Globus pallidus (tissue), 1 donor: Measurements from ENCODE around the gene TC2N.
"Not testable (repeated sequence)": the region's sequence is repeated elsewhere in the genome, so short reads cannot be mapped to it uniquely, and the experiment has no call there.

Experiments
- DNase-seq: peaks from one replicate; pipeline ENCODE4 v3.0.0-alpha.2; 2015; ENCODE audit warnings: low spot score

The TC2N gene

DNA sequence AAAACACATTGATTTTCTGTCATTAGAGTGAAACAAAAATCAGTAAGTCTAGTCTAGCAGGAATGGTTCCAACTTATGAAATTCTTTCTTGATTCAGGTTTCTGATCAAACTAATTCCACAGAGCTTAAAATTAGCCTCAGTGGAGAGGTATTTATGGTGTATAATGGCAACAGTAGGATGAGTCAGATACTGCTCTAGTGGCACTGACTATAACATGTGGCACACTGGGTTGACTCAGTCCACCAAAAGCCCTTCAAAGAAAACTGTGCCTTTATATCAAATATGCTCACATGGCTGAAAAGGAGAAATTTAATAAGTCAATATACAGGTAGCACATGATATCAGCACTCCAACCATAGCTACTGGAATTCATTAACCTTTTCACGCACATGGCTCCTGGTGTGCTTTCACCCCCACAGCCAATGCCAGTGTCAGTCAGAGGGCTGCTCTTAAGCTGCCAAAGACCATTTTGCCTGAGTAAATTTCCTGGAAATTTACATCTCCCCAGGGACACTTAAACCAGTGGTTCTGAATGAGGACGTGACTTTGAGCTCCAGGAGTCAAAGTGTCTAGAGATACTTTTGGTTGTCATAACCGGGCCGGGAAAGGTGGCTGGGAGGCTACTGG lies 113.7 kb downstream of the TC2N start:
- DNase-seq = no peak

DNA sequence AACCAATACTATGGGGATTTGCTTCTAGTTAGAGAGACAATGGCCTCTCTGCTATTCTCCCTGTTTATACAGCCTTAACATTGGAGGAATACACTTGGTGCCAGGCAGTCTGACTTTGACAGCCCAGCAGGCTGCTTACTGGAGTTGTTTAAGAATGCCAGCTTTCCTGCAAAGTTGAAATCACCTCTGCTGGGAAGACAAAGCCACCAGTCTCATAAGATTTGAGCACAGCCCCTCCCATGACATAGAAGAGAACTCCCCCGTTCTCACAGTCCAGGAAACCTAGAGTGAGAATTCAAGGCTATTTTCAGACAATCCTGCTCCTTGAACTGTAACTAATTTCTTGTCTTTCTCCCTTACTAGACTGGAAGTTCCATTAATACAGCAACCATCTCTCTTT lies 114.4 kb downstream of the TC2N start:
- DNase-seq = no peak

DNA sequence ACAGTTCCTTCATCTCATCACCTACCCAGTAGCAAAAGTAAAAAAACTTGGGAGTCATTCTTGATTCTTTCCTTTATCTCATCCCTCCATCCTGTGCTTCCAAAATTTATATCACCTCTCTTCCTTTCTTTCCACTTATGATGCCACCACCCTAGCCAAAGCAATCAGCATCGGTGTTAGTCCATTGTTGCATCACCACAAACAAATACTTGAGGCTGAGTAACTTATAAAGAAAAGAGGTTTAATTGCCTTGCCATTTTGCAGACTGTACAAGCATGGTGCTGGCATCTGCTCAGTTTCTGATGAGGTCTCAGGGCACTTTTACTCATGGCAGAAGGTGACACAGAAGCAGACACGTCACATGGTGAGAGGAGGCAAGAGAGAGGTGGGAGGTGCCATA lies 115.6 kb downstream of the TC2N start:
- DNase-seq = no peak

DNA sequence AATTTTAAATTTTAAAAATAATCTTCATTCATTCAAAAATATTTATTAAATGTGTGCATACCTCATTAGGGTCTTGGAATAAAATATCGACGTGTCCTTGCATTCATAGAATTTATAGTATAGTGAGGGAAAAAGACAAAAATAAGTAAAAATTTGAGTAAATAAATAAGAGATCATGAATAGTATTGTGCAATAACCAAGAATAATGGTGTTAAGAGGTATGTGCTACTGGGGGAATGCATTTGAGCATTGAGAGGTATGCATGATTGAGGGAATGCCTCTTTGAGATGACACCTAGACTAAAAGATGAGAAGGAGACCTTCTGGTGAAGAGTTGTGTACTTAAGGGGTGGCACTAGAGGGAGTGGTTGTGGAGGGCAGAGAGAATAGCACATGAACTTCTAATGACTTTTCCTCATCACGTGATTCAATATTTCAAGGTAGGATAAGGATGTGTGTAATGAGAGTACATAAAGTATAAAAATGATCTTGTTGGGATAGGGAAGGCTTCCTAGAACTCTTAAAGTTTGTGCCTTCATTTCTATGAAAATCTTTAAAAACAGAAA lies 116.6 kb downstream of the TC2N start:
- no peak for DNase-seq

DNA sequence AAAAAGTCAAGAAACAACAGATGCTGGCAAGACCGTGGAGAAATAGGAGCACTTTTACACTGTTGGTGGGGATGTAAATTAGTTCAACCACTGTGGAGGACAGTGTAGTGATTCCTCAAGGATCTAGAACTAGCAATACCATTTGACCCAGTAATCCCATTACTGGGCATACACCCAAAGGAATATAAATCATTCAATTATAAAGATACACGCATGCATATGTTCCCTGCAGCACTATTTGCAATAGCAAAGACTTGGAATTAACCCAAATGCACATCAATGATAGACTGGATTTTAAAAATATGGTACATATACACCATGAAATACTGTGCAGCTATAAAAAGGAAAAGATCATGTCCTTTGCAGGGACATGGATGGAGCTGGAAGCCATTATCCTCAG lies 117.5 kb downstream of the TC2N start:
- no peak for DNase-seq

DNA sequence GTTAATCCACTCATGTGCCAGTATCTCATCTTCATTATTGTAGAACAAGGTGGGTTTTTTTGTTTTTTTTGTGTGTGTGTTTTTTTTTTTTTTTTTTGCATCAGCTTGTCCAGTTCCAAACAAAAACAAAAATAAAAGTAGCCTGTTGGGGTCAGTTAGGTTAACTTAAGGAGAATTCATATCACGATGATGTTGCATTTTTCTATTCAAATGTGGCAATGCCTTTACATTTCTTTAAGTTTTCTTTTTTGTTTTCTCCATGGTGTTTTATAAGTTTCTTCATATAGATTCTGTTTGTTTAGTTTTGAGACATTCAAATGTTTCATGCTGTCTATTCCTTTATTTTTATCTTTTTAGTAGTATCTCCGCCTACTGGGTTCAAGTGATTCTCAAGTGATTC lies 119.3 kb downstream of the TC2N start:
- no peak for DNase-seq

DNA sequence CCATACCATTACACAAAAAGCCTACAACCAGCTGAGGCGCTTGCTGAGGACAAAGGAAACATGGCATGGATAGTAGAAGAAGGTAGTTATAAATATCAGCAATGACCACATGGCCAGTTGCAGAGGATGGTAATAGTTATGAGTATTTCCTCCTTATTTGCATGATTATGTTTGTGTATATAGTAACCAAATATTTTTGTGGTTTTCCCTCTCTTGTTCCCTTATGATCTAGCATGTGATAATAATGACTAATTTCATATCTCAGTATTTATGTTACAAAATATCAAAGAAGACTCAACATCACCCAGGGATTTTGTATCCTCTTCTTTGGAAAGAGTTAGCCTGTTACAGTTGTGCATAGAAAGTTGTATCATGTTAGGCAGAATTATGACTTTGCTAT lies 122.0 kb downstream of the TC2N start:
- DNase-seq = no peak

DNA sequence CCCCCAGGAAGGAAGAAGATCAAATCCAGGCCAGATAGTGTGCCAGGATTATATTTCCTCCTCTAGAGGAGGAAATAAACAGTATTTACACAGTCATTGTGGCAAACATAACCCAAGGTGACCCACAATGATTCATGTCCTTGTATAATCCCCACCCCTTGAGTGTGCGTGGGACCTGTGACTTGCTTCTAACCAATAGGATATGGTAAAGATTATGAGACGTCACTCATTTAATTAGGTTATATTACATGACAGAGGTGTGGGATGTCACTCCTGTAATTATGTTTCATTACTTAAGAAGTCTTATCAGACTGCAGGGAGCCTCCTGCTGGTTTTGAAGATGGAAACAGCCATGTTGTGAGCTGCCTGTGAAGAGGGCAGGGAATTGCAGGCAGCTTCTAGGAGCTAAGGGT lies 123.3 kb downstream of the TC2N start:
- DNase-seq = no peak

DNA sequence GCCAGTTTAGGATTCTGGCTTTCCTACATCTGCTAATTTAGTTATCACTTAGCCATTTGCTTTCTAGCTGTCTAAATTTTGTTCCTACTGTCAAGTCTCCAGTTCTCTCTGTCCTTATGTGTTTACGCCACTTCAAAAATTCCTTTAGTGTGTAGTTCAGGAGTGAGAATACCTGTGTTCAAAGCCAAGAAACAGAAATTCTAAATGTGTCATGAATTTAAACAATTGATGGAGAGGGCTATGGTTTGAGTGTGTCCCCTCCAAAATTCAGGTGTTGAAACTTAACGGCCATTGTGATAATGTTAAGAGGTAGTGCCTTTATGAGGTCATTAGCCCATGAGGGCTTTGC lies 124.1 kb downstream of the TC2N start:
- DNase-seq = no peak

DNA sequence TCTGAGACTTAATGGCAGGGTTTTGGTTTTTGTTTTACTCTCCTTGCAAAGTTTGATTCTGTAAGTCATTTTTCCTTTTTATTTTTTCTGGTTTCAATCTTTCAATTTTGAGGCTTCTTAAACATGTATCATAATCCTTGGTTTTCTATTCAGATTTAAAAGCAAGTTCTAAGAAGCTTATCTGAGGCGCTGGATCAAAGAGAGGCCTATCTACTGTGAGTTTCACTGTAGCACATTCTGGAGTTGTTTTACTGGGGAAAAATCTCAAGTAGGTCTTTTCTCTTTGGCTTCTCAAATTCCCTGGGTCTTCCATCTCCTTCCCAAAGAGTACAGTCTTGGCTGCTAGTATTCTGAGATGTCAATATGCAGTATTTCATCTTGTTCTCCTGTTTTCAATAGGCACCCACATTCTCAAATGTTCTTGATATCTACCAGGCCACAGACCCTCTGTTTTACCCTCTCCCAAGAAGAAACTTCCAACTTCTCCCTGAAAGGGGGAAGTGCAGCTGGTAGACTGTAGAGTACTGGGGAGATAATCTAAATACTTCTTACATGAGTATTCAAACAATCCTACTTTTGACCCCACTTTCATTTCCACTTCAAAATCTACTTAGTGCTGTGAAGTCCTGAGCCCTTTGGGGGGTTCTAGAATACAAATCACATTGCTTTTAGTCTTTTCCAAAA lies 124.6 kb downstream of the TC2N start:
- DNase-seq = no peak

DNA sequence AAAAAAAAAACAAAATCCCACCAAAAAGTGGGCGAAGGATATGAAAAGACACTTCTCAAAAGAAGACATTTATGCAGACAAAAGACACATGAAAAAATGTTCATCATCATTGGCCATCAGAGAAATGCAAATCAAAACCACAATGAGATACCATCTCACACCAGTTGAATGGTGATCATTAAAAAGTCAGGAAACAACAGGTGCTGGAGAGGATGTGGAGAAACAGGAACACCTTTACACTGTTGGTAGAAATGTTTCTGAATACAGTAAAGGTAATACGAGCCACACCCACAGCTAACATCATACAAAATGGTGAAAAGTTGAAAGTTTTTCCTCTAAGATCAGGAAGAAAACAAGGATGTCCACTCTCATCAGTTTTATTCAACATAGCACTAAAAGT lies 127.5 kb downstream of the TC2N start:
- not testable (repeated sequence) for DNase-seq

DNA sequence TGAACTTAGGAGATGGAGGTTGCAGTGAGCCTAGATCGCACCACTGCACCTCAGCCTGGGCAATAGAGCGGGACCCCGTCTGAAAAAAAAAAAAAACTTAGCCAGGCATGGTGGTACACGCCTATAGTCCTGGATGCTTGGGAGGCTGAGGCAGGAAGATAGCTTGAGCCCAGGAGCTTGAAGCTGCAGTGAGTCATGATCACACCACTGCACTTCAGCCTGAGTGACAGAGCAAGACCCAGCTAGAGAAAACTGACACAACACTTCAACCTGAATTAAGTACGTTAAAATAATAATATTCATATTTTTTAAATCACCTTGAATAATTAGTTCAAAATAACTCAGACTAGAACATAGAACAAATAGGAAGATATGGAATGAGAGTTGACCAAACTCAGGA lies 129.7 kb downstream of the TC2N start:
- no peak for DNase-seq

DNA sequence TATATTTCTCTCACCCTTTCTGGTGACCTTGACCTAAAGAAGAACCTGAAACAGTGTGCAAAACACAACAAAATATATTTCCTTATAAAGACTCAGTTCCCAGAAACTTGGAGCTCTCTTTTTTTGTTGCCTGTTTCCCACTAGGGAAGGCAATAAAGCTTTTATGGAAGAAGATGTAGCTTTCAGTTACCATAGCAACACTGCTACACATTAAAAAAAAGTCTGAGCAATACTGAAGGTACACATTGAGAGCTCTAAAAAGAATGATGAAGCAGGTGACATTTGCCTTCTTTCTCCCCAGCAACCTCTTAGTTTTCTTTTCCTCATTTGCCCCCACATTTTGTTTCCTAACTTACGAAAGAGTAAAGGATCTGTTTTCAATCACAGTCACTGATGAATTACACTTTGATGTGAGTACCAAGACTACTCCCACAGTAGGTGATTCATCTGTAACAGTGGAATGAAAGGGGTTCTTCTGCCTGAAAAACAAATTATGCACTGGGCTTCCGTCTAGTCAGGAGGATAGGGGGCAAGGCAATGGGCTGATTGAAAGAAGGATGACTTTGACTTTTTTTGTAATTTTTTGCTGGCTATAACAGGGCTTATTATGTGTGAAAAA lies 134.4 kb downstream of the TC2N start:
- no peak for DNase-seq

DNA sequence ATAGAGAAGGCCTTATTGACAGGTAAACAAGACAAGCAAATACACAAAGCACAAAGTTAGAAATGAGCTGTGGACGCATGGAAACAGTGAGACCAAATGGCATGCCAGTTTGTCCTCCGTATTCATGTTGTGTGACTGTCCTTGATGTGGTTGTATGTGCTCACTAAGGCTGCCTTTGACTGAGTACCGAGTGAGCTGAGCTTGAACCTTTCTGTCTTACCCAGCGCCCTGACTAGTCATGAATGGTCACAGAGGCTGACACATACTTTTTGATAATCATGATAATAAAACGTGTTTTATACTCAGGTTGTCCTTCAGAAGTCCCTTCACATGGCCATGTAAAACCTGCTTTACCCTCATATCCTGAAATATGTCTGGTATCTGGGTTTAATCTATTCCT lies 134.9 kb downstream of the TC2N start:
- DNase-seq = no peak

DNA sequence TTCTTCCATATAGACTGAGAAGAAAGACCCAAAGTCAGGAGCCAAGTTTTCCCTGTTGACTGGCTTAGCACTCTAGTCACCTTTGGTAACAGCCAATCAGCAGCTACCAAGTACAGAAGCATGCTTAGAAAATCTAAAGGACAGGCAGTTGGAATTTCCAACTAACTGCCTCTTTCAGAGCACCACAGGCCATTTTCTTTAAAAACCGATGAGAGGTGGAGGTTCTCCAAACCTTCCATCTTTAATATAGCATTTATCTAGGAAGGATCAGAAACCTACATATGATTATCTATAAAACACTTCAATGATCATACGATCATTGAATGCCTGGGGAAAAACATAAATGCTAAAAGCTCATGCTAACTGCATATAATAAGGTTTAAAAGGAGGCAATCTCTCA lies 135.3 kb downstream of the TC2N start, which contains the start of gene CATSPERB:
TSS of gene CATSPERB (minus strand) at position 101 of the 400 bp plus-strand sequence. CDS start 2,607 bp downstream, outside the sequence.
- DNase-seq = no peak

DNA sequence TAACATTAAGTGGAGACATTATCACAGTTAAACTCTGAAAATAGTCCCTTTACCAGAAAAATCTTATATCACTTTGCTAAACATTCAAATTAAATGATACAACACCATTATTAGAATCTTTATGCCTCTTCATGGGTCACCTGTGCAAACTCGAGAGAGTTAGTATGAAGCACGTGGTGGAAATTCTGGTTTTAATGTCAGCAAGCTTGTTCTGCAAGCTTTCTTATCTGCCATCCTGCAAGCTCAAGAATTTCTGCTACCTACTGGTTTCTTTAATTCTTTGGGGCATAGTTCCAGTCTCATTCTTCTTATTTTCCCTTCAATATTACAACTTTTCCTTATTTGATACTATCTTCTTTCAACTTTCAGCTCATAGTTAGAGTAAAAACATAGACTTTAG lies 136.3 kb downstream of the TC2N start:
- no peak for DNase-seq

DNA sequence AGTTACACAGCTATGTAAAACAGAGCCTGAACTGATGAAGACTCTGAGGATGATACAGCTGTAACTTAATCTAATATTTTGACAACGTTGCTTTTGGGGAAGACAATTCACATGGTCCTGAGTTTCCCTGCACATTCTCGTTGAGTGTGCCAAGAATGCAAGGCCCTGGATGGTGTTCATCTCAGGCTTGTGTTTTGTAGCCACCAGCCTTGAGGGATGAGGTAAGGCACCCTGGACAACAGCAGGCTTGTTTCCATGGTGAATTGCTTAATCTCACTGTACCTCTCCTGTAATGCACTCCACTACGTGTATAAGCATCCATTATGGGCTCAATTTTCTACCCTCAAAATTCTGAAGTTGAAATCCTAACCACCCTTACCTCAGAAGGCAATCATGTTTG lies 137.6 kb downstream of the TC2N start:
- DNase-seq = no peak
